Hematopoietic multipotent progenitor cell treated with erythropoietin and hydrocortisone succinate and interleukin-3 and kit ligand, for 6 days (in vitro differentiated cells): ENCODE results near the gene CAPN10.

Experiments used
- DNase-seq: peaks from one replicate; pipeline ENCODE4 v3.0.0-alpha.2; 2015

Gene CAPN10

DNA sequence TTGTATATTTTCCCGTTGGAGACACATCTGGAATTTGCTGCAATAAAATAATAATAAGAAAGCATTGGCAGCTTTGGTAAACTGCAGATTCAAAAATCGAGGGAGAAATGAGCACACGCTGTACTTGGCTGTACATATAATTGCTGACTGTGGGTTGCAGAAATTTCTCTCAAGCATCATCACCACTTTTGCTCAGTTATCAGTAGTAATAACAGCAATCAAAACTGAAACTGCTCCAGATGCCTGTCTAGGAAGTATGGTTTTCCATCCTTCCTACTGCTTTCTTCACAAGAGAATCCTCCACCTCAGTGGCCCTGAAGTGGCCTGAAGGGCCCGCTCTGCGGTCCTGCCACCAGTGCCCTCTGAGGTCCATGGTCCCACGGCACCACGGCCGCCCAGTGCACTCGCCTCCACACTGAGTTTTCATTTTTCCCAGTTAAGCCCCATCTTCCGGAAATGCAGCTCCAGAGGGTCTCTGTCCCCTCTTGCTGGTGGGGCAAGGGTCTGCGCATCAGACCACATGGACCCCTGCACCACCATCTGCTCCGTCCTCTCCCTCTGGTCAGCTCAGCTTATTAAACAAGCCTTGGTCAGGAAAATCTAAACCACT lies 22.5 kb upstream of the CAPN10 start:
- no peak for DNase-seq

DNA sequence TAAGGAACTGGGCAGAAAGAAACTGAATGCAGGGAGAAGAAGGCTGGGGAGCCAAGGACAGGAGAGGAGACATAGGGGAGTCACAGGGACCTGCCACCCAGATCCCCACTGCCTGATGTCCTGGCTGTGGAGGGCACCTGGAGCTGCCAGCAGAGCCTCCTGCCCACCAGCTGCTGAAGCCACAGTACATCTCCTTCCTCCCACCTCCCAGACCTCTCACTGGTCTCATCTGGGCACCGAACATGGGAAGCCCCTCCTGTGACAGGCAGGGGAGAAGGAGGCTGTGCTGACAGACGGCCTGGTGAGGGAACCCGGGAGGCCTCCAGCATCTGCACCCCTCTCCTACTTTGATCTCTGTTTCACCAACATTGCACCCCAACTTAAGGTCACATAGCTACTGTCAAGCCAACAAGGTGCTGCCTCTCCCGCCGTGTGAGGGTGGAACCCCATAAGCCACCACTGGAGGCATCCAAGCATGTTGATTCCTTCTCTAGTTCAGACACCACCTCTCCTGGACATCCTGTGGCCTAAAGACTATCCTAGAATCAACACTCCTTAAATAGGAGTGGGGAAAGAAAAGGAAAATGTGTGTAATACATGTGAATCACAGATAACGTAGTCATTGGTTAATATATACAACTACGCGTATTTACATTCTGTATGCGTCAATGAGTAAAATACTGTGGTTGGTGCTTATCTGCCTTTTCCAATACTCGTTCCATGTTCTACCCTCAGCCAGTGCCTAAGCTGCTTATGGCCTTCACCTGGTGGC lies 21.8 kb upstream of the CAPN10 start:
- peak; percentile 74 for DNase-seq

- peak; percentile 98 for DNase-seq
Observed at GRCh38 chr2:240565333-240566202, 21.0 kb upstream of the CAPN10 start.

GRCh38 chr2:240566203-240567136 lies 20.1 kb upstream of the CAPN10 start:
- DNase-seq: peak; percentile 95

GRCh38 chr2:240567137-240567871 lies 19.2 kb upstream of the CAPN10 start:
- no peak for DNase-seq

- DNase-seq: peak; percentile 64
Observed at GRCh38 chr2:240567872-240568677, 18.5 kb upstream of the CAPN10 start, which contains the start of gene RNPEPL1. Gene RNPEPL1, plus strand, starts transcription at chr2:240568484. Its CDS starts 103 bp downstream, at chr2:240568587.

DNA sequence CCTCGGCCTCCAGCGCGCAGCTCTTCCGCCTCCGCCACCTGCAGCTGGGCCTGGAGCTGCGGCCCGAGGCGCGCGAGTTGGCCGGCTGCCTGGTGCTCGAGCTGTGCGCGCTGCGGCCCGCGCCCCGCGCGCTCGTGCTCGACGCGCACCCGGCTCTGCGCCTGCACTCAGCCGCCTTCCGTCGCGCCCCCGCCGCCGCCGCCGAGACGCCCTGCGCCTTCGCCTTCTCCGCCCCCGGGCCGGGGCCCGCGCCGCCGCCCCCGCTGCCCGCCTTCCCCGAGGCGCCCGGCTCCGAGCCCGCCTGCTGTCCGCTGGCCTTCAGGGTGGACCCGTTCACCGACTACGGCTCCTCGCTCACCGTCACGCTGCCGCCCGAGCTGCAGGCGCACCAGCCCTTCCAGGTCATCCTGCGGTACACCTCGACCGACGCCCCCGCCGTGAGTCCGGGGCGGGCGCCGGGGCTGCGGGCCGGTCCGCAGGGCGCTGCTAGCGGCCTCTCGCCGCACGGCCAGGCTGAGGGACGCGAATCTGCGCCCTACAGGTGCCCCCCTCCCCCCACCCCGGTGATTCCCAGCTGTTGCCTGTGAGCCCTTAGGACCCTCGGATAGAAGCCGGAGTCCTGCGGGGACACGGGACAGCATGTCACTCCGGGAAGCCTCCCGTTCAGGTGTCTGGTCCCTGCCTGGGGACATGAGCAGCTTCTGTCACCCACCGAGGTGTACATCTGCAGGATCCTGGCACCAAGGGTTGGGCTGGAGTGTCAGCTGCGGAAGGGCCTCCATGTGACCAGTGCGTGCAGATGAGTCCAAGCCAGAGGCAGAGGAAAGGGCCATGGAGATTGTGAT lies 17.6 kb upstream of the CAPN10 start:
- DNase-seq: peak; percentile 75

- no peak for DNase-seq
Observed at GRCh38 chr2:240569523-240569997, 17.0 kb upstream of the CAPN10 start.

GRCh38 chr2:240569998-240570530 lies 16.5 kb upstream of the CAPN10 start:
- DNase-seq: no peak

DNA sequence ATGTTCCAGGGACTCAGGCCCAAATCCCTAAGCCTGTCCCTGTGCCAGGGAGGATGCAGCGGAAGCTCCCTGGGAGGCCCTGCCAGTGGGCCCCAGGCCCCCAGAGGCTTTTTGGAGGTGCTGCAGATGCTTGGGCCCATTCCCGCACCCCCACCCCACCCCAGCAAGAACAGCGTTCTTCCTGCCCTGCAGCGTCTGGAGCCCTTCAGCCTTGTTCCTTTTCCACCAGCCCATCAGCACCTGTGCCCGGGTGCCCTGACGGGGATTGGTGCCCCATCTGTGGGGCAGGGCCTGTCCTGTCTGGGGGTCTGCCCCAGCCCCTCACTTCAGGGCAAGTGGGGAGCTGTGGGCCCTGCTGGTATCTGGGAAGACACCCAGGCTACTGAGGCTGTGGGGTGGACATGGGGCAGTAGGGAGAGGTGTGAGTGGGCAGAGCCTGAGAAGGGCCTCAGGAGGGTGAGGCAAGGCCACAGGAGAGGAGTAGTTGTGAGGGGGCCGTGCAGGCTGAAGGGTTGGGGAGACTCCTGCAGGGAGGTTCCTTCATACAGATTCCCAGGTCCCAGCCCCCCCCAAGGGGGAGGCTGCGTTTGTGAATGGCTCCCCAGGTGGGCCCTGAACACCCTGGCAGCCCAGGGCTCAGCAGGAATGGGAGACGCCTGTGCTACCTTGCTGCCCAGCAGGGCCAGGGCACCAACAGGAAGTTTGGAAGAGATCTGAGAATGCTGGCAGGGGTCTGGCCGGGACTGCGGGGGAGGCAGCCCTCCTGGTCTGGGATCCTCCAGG lies 15.8 kb upstream of the CAPN10 start:
- no peak for DNase-seq

GRCh38 chr2:240571314-240571973 lies 15.1 kb upstream of the CAPN10 start:
- DNase-seq: no peak

GRCh38 chr2:240572141-240573031 lies 14.1 kb upstream of the CAPN10 start:
- no peak for DNase-seq

DNA sequence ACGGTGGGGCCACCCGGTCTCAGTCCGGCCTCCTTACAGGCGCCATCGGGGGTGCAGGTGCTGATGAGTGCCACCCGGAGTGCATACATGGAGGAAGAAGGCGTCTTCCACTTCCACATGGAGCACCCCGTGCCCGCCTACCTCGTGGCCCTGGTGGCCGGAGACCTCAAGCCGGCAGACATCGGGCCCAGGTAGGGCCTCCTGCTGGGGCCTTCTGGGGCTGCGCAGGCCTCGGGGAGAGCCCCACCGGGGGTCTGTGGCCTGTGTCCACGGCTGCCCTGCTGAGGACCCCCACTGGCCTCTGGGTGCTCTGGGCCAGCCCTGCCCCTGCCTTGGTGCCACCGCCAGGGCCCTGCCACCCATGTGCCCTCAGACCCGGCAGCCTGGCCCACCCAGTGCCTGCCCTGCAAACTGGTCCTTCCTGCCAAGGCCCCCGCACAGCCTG lies 13.4 kb upstream of the CAPN10 start:
- no peak for DNase-seq

DNA sequence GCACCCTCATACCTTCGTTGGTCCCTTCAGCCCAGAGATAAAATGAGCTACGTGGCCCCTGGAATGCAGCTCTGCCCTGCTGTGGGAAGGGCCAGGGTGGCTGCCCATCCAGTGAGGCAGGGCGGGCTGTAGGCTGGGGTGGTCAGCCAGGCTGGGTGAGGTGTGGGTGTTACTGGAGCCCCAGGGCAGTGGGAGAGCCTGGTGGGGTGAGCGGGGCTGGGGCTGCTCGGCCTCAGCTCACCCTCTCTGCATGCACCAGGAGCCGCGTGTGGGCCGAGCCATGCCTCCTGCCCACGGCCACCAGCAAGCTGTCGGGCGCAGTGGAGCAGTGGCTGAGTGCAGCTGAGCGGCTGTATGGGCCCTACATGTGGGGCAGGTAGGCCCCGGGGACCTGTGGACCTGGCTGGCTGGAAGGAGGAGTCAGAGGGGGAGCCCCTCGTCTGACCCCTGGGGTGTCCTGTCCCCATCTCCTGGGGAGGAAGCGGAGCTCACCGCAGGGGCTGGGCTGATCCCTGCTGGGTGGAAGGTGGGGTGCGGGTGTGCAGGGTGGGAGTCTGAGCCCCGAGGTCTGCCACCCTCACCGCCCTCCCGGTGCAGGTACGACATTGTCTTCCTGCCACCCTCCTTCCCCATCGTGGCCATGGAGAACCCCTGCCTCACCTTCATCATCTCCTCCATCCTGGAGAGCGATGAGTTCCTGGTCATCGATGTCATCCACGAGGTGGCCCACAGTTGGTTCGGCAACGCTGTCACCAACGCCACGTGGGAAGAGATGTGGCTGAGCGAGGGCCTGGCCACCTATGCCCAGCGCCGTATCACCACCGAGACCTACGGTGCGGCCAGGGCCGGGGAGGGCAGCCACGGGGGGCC lies 12.8 kb upstream of the CAPN10 start:
- DNase-seq: no peak

DNA sequence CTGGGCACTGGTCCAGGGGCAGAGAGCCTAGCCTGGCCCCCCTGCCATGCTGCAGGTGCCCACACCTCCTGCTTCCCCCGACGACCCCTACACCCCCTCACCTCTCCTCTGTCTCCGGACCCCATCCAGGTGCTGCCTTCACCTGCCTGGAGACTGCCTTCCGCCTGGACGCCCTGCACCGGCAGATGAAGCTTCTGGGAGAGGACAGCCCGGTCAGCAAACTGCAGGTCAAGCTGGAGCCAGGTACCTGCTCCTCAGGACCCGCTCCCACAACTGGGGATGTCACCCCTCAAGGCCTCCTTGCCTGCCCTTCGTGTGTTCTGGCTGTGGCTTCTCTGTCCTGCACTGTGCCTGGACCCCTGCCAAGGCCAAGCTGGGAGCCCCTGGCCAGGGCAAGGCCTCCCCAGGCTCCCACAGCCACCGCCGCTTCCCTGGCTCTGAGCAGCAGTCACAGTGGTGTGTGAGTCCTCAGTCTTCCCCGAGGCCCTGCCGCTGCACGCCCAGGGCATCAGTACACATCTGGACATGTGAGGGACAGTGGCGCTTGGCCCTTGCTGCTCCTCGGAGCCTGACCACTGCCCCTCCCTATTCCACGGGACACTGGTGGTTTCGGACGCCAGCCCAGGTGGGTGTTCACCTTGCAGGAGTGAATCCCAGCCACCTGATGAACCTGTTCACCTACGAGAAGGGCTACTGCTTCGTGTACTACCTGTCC lies 12.0 kb upstream of the CAPN10 start:
- DNase-seq: no peak
